ENCODE results near the gene FEV. TPM values are rescaled to one million over a fixed set of nuclear protein-coding genes. Genes with fewer than 3 reads are reported as not detected.

The FEV gene
- total and polyA plus RNA-seq, 11 donors, result not detected

GRCh38 chr2:218995561-218995960 lies 10.6 kb upstream of the FEV start:
- peaks cover 0 to 28% (median 18%) of the 10 kb centered on the region in 12 donors for H3K4me1 ChIP-seq
- WGBS, 4 donors, result 23 to 32% (median 26%) methylated on average over 8 of the region's 8 CpGs
- TF ChIP-seq CTCF (IDR thresholded peaks at IDR 0.05), result no peak
- no peak for TF ChIP-seq POLR2A (IDR thresholded peaks at IDR 0.05)
- H3K4me3 ChIP-seq, result peak overlapping the region in 2 of 12 donors; percentile 31 to 45
- intact Hi-C loops (cut with DNase I), result loop anchor here in 3 of 10 donors (10.0 kb wide), 1 partner anchor 159 kb away; no protein-coding TSS in a partner anchor
- no peaks in the 10 kb centered on the region for H3K36me3 ChIP-seq
- peaks cover 50 to 93% (median 86%) of the 10 kb centered on the region in 9 donors for H3K27me3 ChIP-seq
- no peak for DNase-seq
- no peaks in the 10 kb centered on the region for H3K9me3 ChIP-seq
- no peak for ATAC-seq
- H3K27ac ChIP-seq, result no peak overlapping the region

GRCh38 chr2:218993345-218994315 lies 8.6 kb upstream of the FEV start, which contains the start of gene CRYBA2:
Gene CRYBA2, minus strand, starts transcription at chr2:218993422. Its CDS starts 246 bp downstream, at chr2:218993176.
- intact Hi-C loops (cut with DNase I), result loop anchor here in 3 of 10 donors (10.0 kb wide), 1 partner anchor 161 kb away; no protein-coding TSS in a partner anchor
- TF ChIP-seq CTCF (IDR thresholded peaks at IDR 0.05), result peak in 1 of 12 donors; percentile 8
- TF ChIP-seq POLR2A (IDR thresholded peaks at IDR 0.05), result no peak
- Histone ChIP-seq H3K27ac (no peak within 1 kb of the TSS), H3K9me3 (no peaks in the 10 kb centered on the region), H3K4me3 (peak within 1 kb of the TSS; percentile 29 to 52 (median 44)), H3K36me3 (no peaks in the 10 kb centered on the region), H3K4me1 (peaks cover 0 to 28% (median 18%) of the 10 kb centered on the region in 12 donors), H3K27me3 (peaks cover 57 to 99% (median 87%) of the 10 kb centered on the region in 9 donors)
- WGBS, 4 donors, result 1 to 2% (median 1%) methylated on average over 53 to 88 of the region's 88 CpGs
- ATAC-seq (peak in 1 of 4 donors; percentile 5), DNase-seq (no peak)

- intact Hi-C loops (cut with DNase I), result loop anchor here in 3 of 10 donors (10.0 kb wide), 1 partner anchor 162 kb away; no protein-coding TSS in a partner anchor
- no peak for DNase-seq
Measured at GRCh38 chr2:218992703-218993344, 7.8 kb upstream of the FEV start.

More at GRCh38 chr2:218992703-218993344, 7.8 kb upstream of the FEV start:
- Histone ChIP-seq H3K4me1 (peaks cover 0 to 28% (median 18%) of the 10 kb centered on the region in 12 donors), H3K4me3 (peak overlapping the region; percentile 29 to 52 (median 44)), H3K27ac (no peak overlapping the region), H3K27me3 (peaks cover 62 to 99% (median 91%) of the 10 kb centered on the region in 9 donors), H3K9me3 (no peaks in the 10 kb centered on the region), H3K36me3 (no peaks in the 10 kb centered on the region)
- 2 to 10% (median 2%) methylated on average over 10 to 44 of the region's 44 CpGs for WGBS, 4 donors
- no peak for ATAC-seq
- no peak for TF ChIP-seq POLR2A (IDR thresholded peaks at IDR 0.05)
- TF ChIP-seq CTCF (IDR thresholded peaks at IDR 0.05), result no peak
